CD4-positive, CD25-positive, alpha-beta regulatory T cell (primary cell): ENCODE results near the gene KHDC1. TPM values are rescaled to one million over a fixed set of nuclear protein-coding genes. Genes with fewer than 3 reads are reported as not detected.
"Not testable (repeated sequence)": the region's sequence is repeated elsewhere in the genome, so short reads cannot be mapped to it uniquely, and the experiment has no call there.

Experiments used
- ATAC-seq, 2 donors: fragments of 150-1000 bp; cut with Tn5 transposase; one replicate each; pipeline ENCODE4 v1.10.0; 2021; ENCODE audit warnings: low read depth in 2 of 2, moderate number of reproducible peaks in 2 of 2, moderate library complexity in 1 of 2
- DNase-seq, 3 donors: peaks; one replicate each; pipeline versions ENCODE4 v3.0.0 to v3.0.0-alpha.2; 2012 to 2022; ENCODE audit warnings: mixed read lengths in 1 of 3
- H3K27ac ChIP-seq: one replicate; pipeline ENCODE4 v1.7.0; 2013; ENCODE audit warnings: mild to moderate bottlenecking, low read length; ENCODE audit not compliant: insufficient read depth, poor library complexity, severe bottlenecking
- H3K27me3 ChIP-seq: one replicate; pipeline ENCODE4 v1.7.0; 2013; ENCODE audit warnings: low read length; ENCODE audit not compliant: control insufficient read depth, insufficient read depth
- H3K36me3 ChIP-seq: one replicate; pipeline ENCODE4 v1.7.0; 2013; ENCODE audit warnings: mild to moderate bottlenecking, low read length, moderate library complexity; ENCODE audit not compliant: control insufficient read depth, insufficient read depth
- H3K4me1 ChIP-seq: 2 replicates; pipeline ENCODE4 v1.7.0; 2013; ENCODE audit warnings: mild to moderate bottlenecking, low read length; ENCODE audit not compliant: insufficient read depth, control insufficient read depth, poor library complexity, severe bottlenecking
- H3K4me3 ChIP-seq: one replicate; pipeline ENCODE4 v1.7.0; 2013; ENCODE audit warnings: low read depth, mild to moderate bottlenecking, low read length, moderate library complexity
- H3K9me3 ChIP-seq, 2 experiments: 1 replicate in 1 of 2; 2 replicates in 1 of 2; pipeline ENCODE4 v1.7.0; 2013; ENCODE audit warnings: low read length in 2 of 2, mild to moderate bottlenecking in 1 of 2, moderate library complexity in 1 of 2; ENCODE audit not compliant: control insufficient read depth in 2 of 2
- H3K27ac Mint-ChIP-seq, 3 donors: one replicate each; pipeline ENCODE4 v1.8.0; 2020 to 2022; ENCODE audit warnings: mild to moderate bottlenecking in 3 of 3, mixed read lengths in 3 of 3, moderate library complexity in 2 of 3
- H3K27me3 Mint-ChIP-seq: one replicate; pipeline ENCODE4 v1.8.0; 2022; ENCODE audit warnings: mild to moderate bottlenecking, mixed read lengths
- H3K36me3 Mint-ChIP-seq: one replicate; pipeline ENCODE4 v1.8.0; 2020; ENCODE audit warnings: mixed read lengths
- H3K4me1 Mint-ChIP-seq, 4 donors: one replicate each; pipeline ENCODE4 v1.8.0; 2020 to 2022; ENCODE audit warnings: mixed read lengths in 4 of 4, mild to moderate bottlenecking in 1 of 4
- H3K4me3 Mint-ChIP-seq, 4 donors: one replicate each; pipeline ENCODE4 v1.8.0; 2020 to 2022; ENCODE audit warnings: mild to moderate bottlenecking in 4 of 4, mixed read lengths in 4 of 4, moderate library complexity in 3 of 4
- H3K9me3 Mint-ChIP-seq, 7 donors: one replicate each; pipeline ENCODE4 v1.8.0; 2020 to 2022; ENCODE audit warnings: mixed read lengths in 7 of 7, mild to moderate bottlenecking in 3 of 7, moderate library complexity in 2 of 7
- polyA plus RNA-seq, 4 donors: library from polyadenylated mRNA; unstranded; fragments of 300-500 nt; fragmentation: Illumina TruSeq; gene quantifications; one replicate each; pipeline ENCODE4 v1.2.3, GENCODE V29; 2021
- total RNA-seq: library from RNA; stranded (reverse); gene quantifications from one replicate; pipeline ENCODE4 v1.2.3, GENCODE V29; 2022

Gene KHDC1
- total and polyA plus RNA-seq, 5 donors from 2014 or later: 2.2 to 4.5 (median 3.1) TPM

DNA sequence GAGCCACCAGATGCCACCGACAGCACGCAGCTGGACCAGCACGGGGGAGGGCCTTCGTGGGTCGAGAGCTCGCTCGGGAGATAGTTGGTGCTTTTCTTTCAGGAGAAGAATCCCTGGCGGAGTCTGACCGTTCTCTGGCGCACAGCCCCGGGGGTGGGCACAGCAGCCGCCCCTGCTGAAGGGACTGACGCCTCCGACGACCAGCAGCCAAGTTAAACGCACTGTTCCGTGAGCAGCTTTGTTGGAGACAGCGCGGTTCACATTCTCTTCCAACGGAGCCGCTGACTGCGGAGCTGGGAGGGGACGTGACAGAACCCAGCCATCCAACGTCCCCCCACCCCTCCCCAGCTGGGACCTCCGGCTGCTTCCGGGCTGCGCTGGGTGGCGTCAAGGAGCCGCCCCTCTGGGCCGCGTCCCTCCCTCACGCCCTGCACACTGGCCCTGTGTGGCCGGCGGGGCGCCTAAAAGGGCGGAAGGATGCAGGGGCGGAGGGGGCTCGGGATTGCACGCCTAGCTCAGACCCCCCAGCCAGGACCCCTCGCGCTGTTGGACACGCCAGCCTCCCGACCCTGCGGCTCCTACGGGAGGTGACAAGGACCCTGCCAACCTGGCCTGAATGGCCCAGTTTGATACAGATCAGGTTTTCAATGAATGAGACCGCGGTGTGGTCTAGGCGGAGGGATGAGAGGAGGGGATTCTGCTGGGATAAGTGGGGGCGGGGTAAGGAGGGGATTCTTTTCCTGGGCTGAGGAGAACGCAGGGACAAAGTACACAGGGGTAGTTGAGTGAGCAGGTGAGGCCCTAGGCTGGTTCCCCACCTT lies 36.4 kb upstream of the KHDC1 start:
- H3K9me3 ChIP-seq: no peaks in the 10 kb centered on the region
- Mint-ChIP-seq H3K9me3 (peaks cover 0 to 3% (median 0%) of the 10 kb centered on the region in 7 donors), H3K36me3 (peaks cover 12% of the 10 kb centered on the region), H3K27ac (peak overlapping the region in 1 of 3 donors; percentile 2), H3K27me3 (no peaks in the 10 kb centered on the region), H3K4me3 (no peak overlapping the region), H3K4me1 (peaks cover 0 to 13% (median 5%) of the 10 kb centered on the region in 4 donors)
- no peak for ATAC-seq
- no peak for DNase-seq
- H3K27me3 ChIP-seq: no peaks in the 10 kb centered on the region
- no peak overlapping the region for H3K4me3 ChIP-seq
- H3K36me3 ChIP-seq: no peaks in the 10 kb centered on the region
- H3K4me1 ChIP-seq: no peaks in the 10 kb centered on the region
- no peak overlapping the region for H3K27ac ChIP-seq

DNA sequence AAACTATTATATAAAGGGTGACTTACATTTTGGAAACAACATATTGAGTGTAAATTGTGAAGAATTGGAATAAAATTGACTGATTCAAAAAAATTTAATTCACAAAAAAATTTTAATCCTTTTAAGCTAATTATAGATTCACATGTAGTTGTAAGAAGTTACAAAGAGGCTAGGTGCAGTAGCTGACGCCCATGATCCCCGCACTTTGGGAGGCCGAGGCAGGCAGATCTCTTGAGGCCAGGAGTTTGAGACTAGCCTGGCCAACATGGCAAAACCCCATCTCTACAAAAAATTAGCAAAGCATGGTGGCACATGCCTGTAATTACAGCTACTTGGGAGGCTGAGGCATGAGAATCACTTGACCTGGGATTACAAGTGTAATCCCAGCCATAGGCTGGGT lies 30.3 kb upstream of the KHDC1 start:
- no peak overlapping the region for H3K27ac ChIP-seq
- Mint-ChIP-seq H3K9me3 (peaks cover 0 to 3% (median 0%) of the 10 kb centered on the region in 7 donors), H3K36me3 (peaks cover 6% of the 10 kb centered on the region), H3K27me3 (no peaks in the 10 kb centered on the region), H3K27ac (no peak overlapping the region), H3K4me3 (no peak overlapping the region), H3K4me1 (peaks cover 0 to 9% (median 2%) of the 10 kb centered on the region in 4 donors)
- no peaks in the 10 kb centered on the region for H3K9me3 ChIP-seq
- H3K27me3 ChIP-seq: no peaks in the 10 kb centered on the region
- H3K4me3 ChIP-seq: no peak overlapping the region
- peaks cover 5% of the 10 kb centered on the region for H3K36me3 ChIP-seq
- no peaks in the 10 kb centered on the region for H3K4me1 ChIP-seq
- ATAC-seq: no peak
- no peak for DNase-seq

DNA sequence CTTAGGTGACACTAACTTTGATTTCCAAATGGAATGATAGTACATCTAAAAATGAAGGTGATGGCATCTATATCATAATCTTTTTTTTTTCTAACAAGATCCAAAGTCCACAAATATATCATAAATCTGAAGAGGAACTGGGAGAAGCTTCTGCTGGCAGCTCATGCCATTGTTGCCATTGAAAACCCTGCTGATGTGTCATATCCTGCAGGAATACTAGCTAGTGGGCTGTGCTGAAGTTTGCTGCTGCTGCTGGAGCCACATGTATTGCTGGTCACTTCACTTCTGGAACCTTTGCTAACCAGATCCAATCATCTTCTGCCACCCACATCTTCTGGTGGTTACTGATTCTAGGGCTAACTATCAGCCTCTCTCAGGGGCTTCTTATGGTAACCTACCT lies 27.4 kb upstream of the KHDC1 start:
- ATAC-seq (no peak), DNase-seq (no peak)
- H3K36me3 ChIP-seq: peaks cover 5% of the 10 kb centered on the region
- H3K27me3 Mint-ChIP-seq: no peaks in the 10 kb centered on the region
- no peak overlapping the region for H3K27ac ChIP-seq
- H3K27ac Mint-ChIP-seq: no peak overlapping the region
- H3K9me3 Mint-ChIP-seq: peaks cover 0 to 3% (median 0%) of the 10 kb centered on the region in 7 donors
- no peak overlapping the region for H3K4me3 Mint-ChIP-seq
- no peak overlapping the region for H3K4me3 ChIP-seq
- H3K4me1 ChIP-seq: no peaks in the 10 kb centered on the region
- H3K9me3 ChIP-seq: no peaks in the 10 kb centered on the region
- H3K4me1 Mint-ChIP-seq: peaks cover 0 to 9% (median 2%) of the 10 kb centered on the region in 4 donors
- peaks cover 6% of the 10 kb centered on the region for H3K36me3 Mint-ChIP-seq
- no peaks in the 10 kb centered on the region for H3K27me3 ChIP-seq

DNA sequence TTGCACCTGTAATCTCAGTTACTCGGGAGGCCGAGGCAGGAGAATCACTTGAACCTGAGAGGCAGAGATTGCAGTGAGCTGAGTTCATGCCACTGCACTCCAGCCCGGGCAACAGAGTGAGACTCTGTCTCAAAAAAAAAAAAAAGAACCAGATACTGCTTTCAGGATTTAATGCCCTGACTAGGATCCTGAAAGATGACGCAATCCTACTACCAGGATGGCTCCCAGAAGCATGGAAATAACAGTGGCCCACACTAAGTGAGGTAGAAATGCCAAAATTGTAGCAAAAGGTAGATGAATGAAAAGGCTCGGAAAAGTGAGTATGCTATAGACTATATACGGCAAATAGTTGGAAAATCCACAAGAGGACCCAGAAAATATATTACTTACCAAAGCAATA lies 23.8 kb upstream of the KHDC1 start:
- H3K36me3 Mint-ChIP-seq: peaks cover 9% of the 10 kb centered on the region
- H3K4me3 ChIP-seq: no peak overlapping the region

DNA sequence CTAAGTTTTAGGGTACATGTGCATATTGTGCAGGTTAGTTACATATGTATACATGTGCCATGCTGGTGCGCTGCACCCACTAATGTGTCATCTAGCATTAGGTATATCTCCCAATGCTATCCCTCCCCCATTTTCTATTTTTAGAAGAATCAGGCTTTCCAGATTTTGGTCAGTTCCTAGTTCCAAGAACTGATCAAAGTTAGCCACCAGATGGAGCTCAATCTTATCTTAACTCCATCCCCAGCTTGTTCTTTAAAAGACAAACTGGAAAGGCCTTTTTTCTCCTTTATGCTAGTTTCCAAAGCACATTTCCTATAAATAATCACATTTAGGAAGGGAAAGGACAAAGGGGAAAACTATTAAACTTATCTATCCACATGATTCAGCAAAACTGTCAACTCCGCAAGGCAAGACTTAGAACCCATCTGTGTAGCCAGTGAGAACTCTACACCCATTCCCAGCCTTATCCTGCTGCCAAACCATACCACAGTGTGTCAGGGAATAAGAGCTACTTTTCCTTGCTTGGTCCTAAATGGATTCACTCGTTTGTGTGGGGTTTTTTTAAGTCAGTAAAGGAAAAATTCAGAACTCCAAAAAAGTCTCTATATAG lies 22.8 kb upstream of the KHDC1 start:
- no peaks in the 10 kb centered on the region for H3K4me1 ChIP-seq
- no peaks in the 10 kb centered on the region for H3K27me3 ChIP-seq
- no peak overlapping the region for H3K27ac ChIP-seq
- H3K27ac Mint-ChIP-seq: no peak overlapping the region
- no peak overlapping the region for H3K4me3 ChIP-seq
- H3K4me1 Mint-ChIP-seq: peaks cover 0 to 6% (median 2%) of the 10 kb centered on the region in 4 donors
- H3K4me3 Mint-ChIP-seq: no peak overlapping the region
- ATAC-seq: no peak
- no peaks in the 10 kb centered on the region for H3K9me3 Mint-ChIP-seq
- peak in 1 of 3 donors; percentile 46 for DNase-seq
- H3K9me3 ChIP-seq: no peaks in the 10 kb centered on the region
- peaks cover 7% of the 10 kb centered on the region for H3K36me3 Mint-ChIP-seq
- H3K36me3 ChIP-seq: no peaks in the 10 kb centered on the region
- no peaks in the 10 kb centered on the region for H3K27me3 Mint-ChIP-seq

More for the DNA sequence above, 23.8 kb upstream of the KHDC1 start:
- H3K9me3 Mint-ChIP-seq: no peaks in the 10 kb centered on the region
- H3K36me3 ChIP-seq: peaks cover 2% of the 10 kb centered on the region
- no peak overlapping the region for H3K4me3 Mint-ChIP-seq
- ATAC-seq (no peak), DNase-seq (no peak)
- no peak overlapping the region for H3K27ac ChIP-seq
- peaks cover 0 to 6% (median 3%) of the 10 kb centered on the region in 4 donors for H3K4me1 Mint-ChIP-seq
- H3K9me3 ChIP-seq: no peaks in the 10 kb centered on the region
- H3K4me1 ChIP-seq: no peaks in the 10 kb centered on the region
- H3K27ac Mint-ChIP-seq: peak overlapping the region in 2 of 3 donors; percentile 8 to 15
- H3K27me3 ChIP-seq: no peaks in the 10 kb centered on the region
- H3K27me3 Mint-ChIP-seq: no peaks in the 10 kb centered on the region

DNA sequence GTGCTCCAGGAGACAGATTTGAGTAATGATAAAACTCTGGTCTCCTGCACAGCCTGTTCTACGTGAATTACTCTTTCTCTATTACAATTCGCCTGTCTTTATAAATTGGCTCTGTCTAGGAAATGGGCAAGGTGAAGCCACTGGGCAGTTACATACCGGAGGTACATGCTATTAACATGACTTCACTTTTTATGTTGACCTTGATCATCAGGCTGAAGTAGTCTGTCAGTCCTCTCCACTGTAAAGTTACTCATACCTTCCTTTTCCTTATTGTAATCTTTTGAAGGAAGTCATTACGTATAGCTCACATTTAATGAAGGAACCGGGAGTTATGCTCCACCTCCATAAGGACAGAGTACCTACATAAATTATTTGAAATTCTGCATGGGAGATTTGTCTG lies 19.9 kb upstream of the KHDC1 start:
- no peak overlapping the region for H3K4me3 ChIP-seq
- no peaks in the 10 kb centered on the region for H3K36me3 ChIP-seq
- peaks cover 0 to 6% (median 0%) of the 10 kb centered on the region in 4 donors for H3K4me1 Mint-ChIP-seq
- H3K9me3 Mint-ChIP-seq: no peaks in the 10 kb centered on the region
- H3K27ac Mint-ChIP-seq: peak overlapping the region in 1 of 3 donors; percentile 4
- no peak for ATAC-seq
- DNase-seq: no peak
- no peaks in the 10 kb centered on the region for H3K9me3 ChIP-seq
- H3K27me3 ChIP-seq: no peaks in the 10 kb centered on the region
- H3K27me3 Mint-ChIP-seq: no peaks in the 10 kb centered on the region
- no peaks in the 10 kb centered on the region for H3K4me1 ChIP-seq
- H3K4me3 Mint-ChIP-seq: no peak overlapping the region
- H3K27ac ChIP-seq: no peak overlapping the region
- H3K36me3 Mint-ChIP-seq: peaks cover 3% of the 10 kb centered on the region

DNA sequence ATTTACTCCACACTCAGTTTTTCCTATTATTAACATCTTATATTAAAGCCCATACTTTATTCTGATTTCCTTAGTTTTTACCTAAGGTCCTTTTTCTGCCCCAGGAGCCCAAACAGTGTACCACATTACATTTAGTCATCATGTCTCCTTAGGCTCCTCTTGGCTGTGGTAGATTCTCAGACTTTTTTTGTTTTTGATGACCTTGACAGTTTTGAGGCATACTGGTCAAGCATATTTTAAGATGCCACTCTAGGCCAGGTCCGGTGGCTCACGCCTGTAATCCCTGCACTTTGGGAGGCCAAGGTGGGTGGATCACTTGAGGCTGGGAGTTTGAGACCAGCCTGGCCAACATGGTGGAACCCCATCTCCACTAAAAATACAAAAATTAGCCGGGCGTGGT lies 18.7 kb upstream of the KHDC1 start:
- not testable (repeated sequence) for H3K9me3 Mint-ChIP-seq, H3K9me3 ChIP-seq, DNase-seq, H3K36me3 Mint-ChIP-seq, H3K36me3 ChIP-seq, H3K4me3 ChIP-seq, H3K27ac Mint-ChIP-seq, H3K4me1 Mint-ChIP-seq, H3K4me3 Mint-ChIP-seq, H3K27ac ChIP-seq, H3K27me3 Mint-ChIP-seq, H3K4me1 ChIP-seq, ATAC-seq, H3K27me3 ChIP-seq
